GM12874 (cell line): ENCODE measurements around the gene BROX.

Source experiments
- CTCF ChIP-seq: IDR thresholded peaks from 2 replicates; pipeline ENCODE4 v1.5.1; 2011; ENCODE audit warnings: low read depth, mild to moderate bottlenecking, control low read depth, low read length, moderate library complexity; ENCODE audit not compliant: insufficient read depth

BROX gene

GRCh38 chr1:222711319-222712252 is 778 bp upstream of the BROX start:
- no peak for TF ChIP-seq CTCF

GRCh38 chr1:222713091-222713961 is 962 bp downstream of the BROX start:
- 0 out of 2 replicates have a peak, but pooled peaks have one; percentile 6 for TF ChIP-seq CTCF

GRCh38 chr1:222716393-222716792 is 4.0 kb downstream of the BROX start:
- TF ChIP-seq CTCF = no peak

GRCh38 chr1:222728746-222729145 is 16.4 kb downstream of the BROX start:
- TF ChIP-seq CTCF = no peak

- TF ChIP-seq CTCF = no peak
Measured at GRCh38 chr1:222730866-222731265, 18.5 kb downstream of the BROX start.

GRCh38 chr1:222732216-222733159 is 20.1 kb downstream of the BROX start:
- no peak for TF ChIP-seq CTCF
